HEK293 (cell line): Measurements from ENCODE around the gene GZMH.

Experiments used
- CTCF ChIA-PET: fragments of 350-600 bp; formaldehyde crosslinking; extraction: SDS; loops from one replicate; lab custom pipeline; 2021; ENCODE audit warnings: antibody characterized with exemption; lab: Yijun Ruan, JAX
- POLR2A ChIA-PET: fragments of 300-600 bp; formaldehyde crosslinking; extraction: SDS; loops from one replicate; lab custom pipeline; 2020; ENCODE audit warnings: antibody characterized with exemption, inconsistent platforms; lab: Yijun Ruan, JAX
- H3K27ac ChIP-seq: fragments of 200-500 bp; sonication (Bioruptor generic); 2 replicates; pipeline ENCODE4 v1.5.1; 2014; ENCODE audit warnings: low read depth, low read length, control low read depth, inconsistent platforms; ENCODE audit errors: extremely low read depth
- H3K36me3 ChIP-seq, 2 experiments: fragments of 200-500 bp in 1 of 2; sonication (Bioruptor generic) in 1 of 2; 1 replicate in 1 of 2; 2 replicates in 1 of 2; pipeline ENCODE4 v1.5.1; 2014 to 2017; ENCODE audit warnings: inconsistent platforms in 2 of 2, low read length in 2 of 2; ENCODE audit not compliant: control insufficient read depth in 2 of 2, insufficient read depth in 1 of 2
- H3K4me1 ChIP-seq: fragments of 200-500 bp; sonication (Bioruptor generic); 2 replicates; pipeline ENCODE4 v1.5.1; 2014; ENCODE audit warnings: mild to moderate bottlenecking, low read length, inconsistent platforms; ENCODE audit not compliant: control insufficient read depth, insufficient read depth
- H3K4me3 ChIP-seq: 2 replicates; pipeline ENCODE4 v1.5.1; 2011; ENCODE audit warnings: low read depth, mild to moderate bottlenecking, control low read depth, low read length, moderate library complexity
- H3K9me3 ChIP-seq: fragments of 200-500 bp; sonication (Bioruptor generic); 2 replicates; pipeline ENCODE4 v1.5.1; 2014; ENCODE audit warnings: low read depth, low read length, inconsistent platforms; ENCODE audit not compliant: control insufficient read depth, insufficient read depth
- GLI2 ChIP-seq: fragments of 450-650 bp; formaldehyde crosslinking; IDR thresholded peaks from 2 replicates; pipeline ENCODE4; 2017; ENCODE audit warnings: missing biosample characterization, missing genetic modification characterization, low read depth, borderline replicate concordance
- OVOL3 ChIP-seq: fragments of 450-650 bp; formaldehyde crosslinking; IDR thresholded peaks from 2 replicates; pipeline ENCODE4 v1.5.1; 2016; ENCODE audit warnings: missing biosample characterization, missing genetic modification characterization
- WT1 ChIP-seq: fragments of 450-650 bp; formaldehyde crosslinking; IDR thresholded peaks from 2 replicates; pipeline ENCODE4 v1.5.1; 2016; ENCODE audit warnings: missing biosample characterization, missing genetic modification characterization
- ZBTB11 ChIP-seq: fragments of 450-650 bp; formaldehyde crosslinking; conservative IDR thresholded peaks from 2 replicates; pipeline ENCODE4 v1.5.1; 2016; ENCODE audit warnings: low read depth, missing biosample characterization, missing genetic modification characterization
- ZNF114 ChIP-seq: fragments of 450-650 bp; formaldehyde crosslinking; IDR thresholded peaks from 2 replicates; pipeline ENCODE4 v1.5.0; 2017; ENCODE audit warnings: missing biosample characterization, missing genetic modification characterization
- ZNF140 ChIP-seq: fragments of 450-650 bp; formaldehyde crosslinking; IDR thresholded peaks from 2 replicates; pipeline ENCODE4 v1.5.1; 2016; ENCODE audit warnings: missing biosample characterization, missing genetic modification characterization
- ZNF157 ChIP-seq: fragments of 450-650 bp; formaldehyde crosslinking; IDR thresholded peaks from 2 replicates; pipeline ENCODE4 v1.5.1; 2016; ENCODE audit warnings: missing biosample characterization, missing genetic modification characterization
- ZNF175 ChIP-seq: fragments of 450-650 bp; formaldehyde crosslinking; IDR thresholded peaks from 2 replicates; pipeline ENCODE4 v1.5.1; 2016; ENCODE audit warnings: missing biosample characterization, missing genetic modification characterization
- ZNF2 ChIP-seq: fragments of 450-650 bp; formaldehyde crosslinking; IDR thresholded peaks from 2 replicates; pipeline ENCODE4 v1.5.1; 2016; ENCODE audit warnings: missing biosample characterization, missing genetic modification characterization
- ZNF274 ChIP-seq, 2 experiments: fragments of 200-500 bp in 1 of 2; fragments of 450-650 bp in 1 of 2; sonication (Bioruptor generic) in 1 of 2; formaldehyde crosslinking in 1 of 2; IDR thresholded peaks; 2 replicates each; pipeline versions ENCODE4 v1.5.1 to v1.6.1; 2014 to 2016; ENCODE audit warnings: borderline replicate concordance in 1 of 2, inconsistent platforms in 1 of 2, low read length in 1 of 2, missing biosample characterization in 1 of 2, missing genetic modification characterization in 1 of 2
- ZNF350 ChIP-seq: fragments of 450-650 bp; formaldehyde crosslinking; IDR thresholded peaks from 2 replicates; pipeline ENCODE4 v1.5.0; 2017; ENCODE audit warnings: missing biosample characterization, mild to moderate bottlenecking, missing genetic modification characterization
- ZNF404 ChIP-seq: fragments of 450-650 bp; formaldehyde crosslinking; IDR thresholded peaks from 2 replicates; pipeline ENCODE4 v1.5.1; 2017; ENCODE audit warnings: missing biosample characterization, missing genetic modification characterization
- ZNF488 ChIP-seq: fragments of 450-650 bp; formaldehyde crosslinking; IDR thresholded peaks from 2 replicates; pipeline ENCODE4 v1.5.1; 2016; ENCODE audit warnings: missing biosample characterization, missing genetic modification characterization
- ZNF513 ChIP-seq: fragments of 450-650 bp; IDR thresholded peaks from 2 replicates; pipeline ENCODE4 v1.5.1; 2018; ENCODE audit warnings: missing biosample characterization, missing genetic modification characterization
- ZNF580 ChIP-seq: fragments of 450-650 bp; formaldehyde crosslinking; IDR thresholded peaks from 2 replicates; pipeline ENCODE4 v1.5.1; 2016; ENCODE audit warnings: missing biosample characterization, missing genetic modification characterization
- ZNF623 ChIP-seq: fragments of 450-650 bp; formaldehyde crosslinking; IDR thresholded peaks from 2 replicates; pipeline ENCODE4 v1.5.1; 2016; ENCODE audit warnings: missing biosample characterization, missing genetic modification characterization
- ZNF664 ChIP-seq: fragments of 450-650 bp; formaldehyde crosslinking; IDR thresholded peaks from 2 replicates; pipeline ENCODE4 v1.5.1; 2016; ENCODE audit warnings: missing biosample characterization, missing genetic modification characterization
- ZNF704 ChIP-seq: fragments of 450-650 bp; formaldehyde crosslinking; IDR thresholded peaks from 2 replicates; pipeline ENCODE4 v1.5.1; 2016; ENCODE audit warnings: missing biosample characterization, missing genetic modification characterization
- ZNF707 ChIP-seq: fragments of 450-650 bp; formaldehyde crosslinking; IDR thresholded peaks from 2 replicates; pipeline ENCODE4 v1.5.1; 2016; ENCODE audit warnings: missing biosample characterization, missing genetic modification characterization
- ZNF776 ChIP-seq: fragments of 450-650 bp; formaldehyde crosslinking; IDR thresholded peaks from 2 replicates; pipeline ENCODE4 v1.5.0; 2017; ENCODE audit warnings: missing biosample characterization, missing genetic modification characterization, borderline replicate concordance
- ZSCAN4 ChIP-seq: fragments of 450-650 bp; formaldehyde crosslinking; IDR thresholded peaks from 2 replicates; pipeline ENCODE4 v1.5.1; 2017; ENCODE audit warnings: missing biosample characterization, missing genetic modification characterization
- ZSCAN5A ChIP-seq: fragments of 450-650 bp; formaldehyde crosslinking; IDR thresholded peaks from 2 replicates; pipeline ENCODE4 v1.5.1; 2016; ENCODE audit warnings: missing biosample characterization, missing genetic modification characterization

The GZMH gene

GRCh38 chr14:24576771-24577170, 32.7 kb downstream of the GZMH start (continued):
- TF ChIP-seq ZNF776 (tag by site-specific recombination), result no peak
- TF ChIP-seq, all 188 proteins: peak for 0

GRCh38 chr14:24576182-24576581, 33.3 kb downstream of the GZMH start, which contains the start of gene CTSG:
Gene CTSG (minus strand): TSS chr14:24576250. CDS start chr14:24576223, 27 bp downstream.
- Histone ChIP-seq H3K4me3 (no peak within 1 kb of the TSS), H3K27ac (no peak within 1 kb of the TSS), H3K9me3 (no peaks in the 10 kb centered on the region), H3K4me1 (no peaks in the 10 kb centered on the region), H3K36me3 (no peaks in the 10 kb centered on the region)
- no peak for TF ChIP-seq ZNF274 (IDR thresholded peaks at IDR 0.05; ENCODE audit: low read length)
- no peak for TF ChIP-seq ZNF274 (tag by site-specific recombination; IDR thresholded peaks at IDR 0.05; ENCODE audit: borderline replicate concordance)
- TF ChIP-seq ZNF175 (tag by site-specific recombination), result no peak
- TF ChIP-seq ZNF704 (tag by site-specific recombination), result no peak
- TF ChIP-seq ZNF707, result no peak
- TF ChIP-seq ZSCAN4 (tag by site-specific recombination), result no peak
- TF ChIP-seq ZNF2 (tag by site-specific recombination), result no peak
- no peak for TF ChIP-seq ZNF664 (tag by site-specific recombination)
- no peak for TF ChIP-seq ZNF114
- TF ChIP-seq ZNF488 (tag by site-specific recombination), result no peak
- TF ChIP-seq OVOL3 (tag by site-specific recombination), result no peak
- TF ChIP-seq ZSCAN5A (tag by site-specific recombination), result no peak
- TF ChIP-seq ZNF404, result no peak
- TF ChIP-seq ZNF580 (tag by site-specific recombination), result no peak
- no peak for TF ChIP-seq WT1 (tag by site-specific recombination)
- TF ChIP-seq ZNF157 (tag by site-specific recombination), result no peak
- POLR2A ChIA-PET, result no interaction called here
- CTCF ChIA-PET, result no interaction called here

GRCh38 chr14:24574206-24574774, 35.2 kb downstream of the GZMH start:
- Histone ChIP-seq H3K4me1 (no peaks in the 10 kb centered on the region), H3K9me3 (no peaks in the 10 kb centered on the region), H3K27ac (no peak overlapping the region), H3K36me3 (no peaks in the 10 kb centered on the region), H3K4me3 (no peak overlapping the region)
- ChIA-PET CTCF (no interaction called here), POLR2A (no interaction called here)
- no peak for TF ChIP-seq GLI2
- no peak for TF ChIP-seq OVOL3 (tag by site-specific recombination)
- no peak for TF ChIP-seq ZNF140 (tag by site-specific recombination)
- TF ChIP-seq ZBTB11 (tag by site-specific recombination), result no peak
- TF ChIP-seq ZNF350 (tag by site-specific recombination), result no peak
- TF ChIP-seq ZNF513 (tag by site-specific recombination), result no peak
- TF ChIP-seq ZNF623 (tag by site-specific recombination), result no peak
